Cortex of kidney (tissue), 1 donor: Measurements from ENCODE around the gene ARMC12.

Source experiments
- DNase-seq: peaks from one replicate; lab custom pipeline; 2025; lab: John Stamatoyannopoulos, UW

ARMC12 gene

DNA sequence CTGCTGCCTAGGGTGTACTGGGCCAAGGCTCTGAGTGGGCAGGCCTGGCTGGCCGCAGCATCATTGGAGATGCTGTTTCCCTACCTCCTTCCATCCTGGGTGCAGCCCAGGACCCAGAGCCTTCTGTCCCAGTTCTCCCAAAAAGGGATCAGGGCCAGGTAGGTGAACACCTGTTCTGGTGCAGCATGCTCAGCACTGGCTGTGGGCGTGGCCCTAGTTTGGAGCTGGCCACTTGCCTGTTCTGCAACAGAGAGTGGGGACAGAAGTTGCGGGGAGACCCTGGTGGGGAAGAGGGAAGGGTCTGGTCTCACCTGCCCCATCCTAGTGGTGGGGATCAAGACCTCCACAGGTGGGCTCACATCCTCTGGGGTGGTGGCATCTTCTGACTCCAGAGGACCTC lies 1.4 kb upstream of the ARMC12 start:
- DNase-seq = no peak

GRCh38 chr6:35736253-35736894 lies 458 bp upstream of the ARMC12 start:
- DNase-seq = no peak

- DNase-seq = no peak
Observed at GRCh38 chr6:35737413-35738211, 780 bp downstream of the ARMC12 start.

DNA sequence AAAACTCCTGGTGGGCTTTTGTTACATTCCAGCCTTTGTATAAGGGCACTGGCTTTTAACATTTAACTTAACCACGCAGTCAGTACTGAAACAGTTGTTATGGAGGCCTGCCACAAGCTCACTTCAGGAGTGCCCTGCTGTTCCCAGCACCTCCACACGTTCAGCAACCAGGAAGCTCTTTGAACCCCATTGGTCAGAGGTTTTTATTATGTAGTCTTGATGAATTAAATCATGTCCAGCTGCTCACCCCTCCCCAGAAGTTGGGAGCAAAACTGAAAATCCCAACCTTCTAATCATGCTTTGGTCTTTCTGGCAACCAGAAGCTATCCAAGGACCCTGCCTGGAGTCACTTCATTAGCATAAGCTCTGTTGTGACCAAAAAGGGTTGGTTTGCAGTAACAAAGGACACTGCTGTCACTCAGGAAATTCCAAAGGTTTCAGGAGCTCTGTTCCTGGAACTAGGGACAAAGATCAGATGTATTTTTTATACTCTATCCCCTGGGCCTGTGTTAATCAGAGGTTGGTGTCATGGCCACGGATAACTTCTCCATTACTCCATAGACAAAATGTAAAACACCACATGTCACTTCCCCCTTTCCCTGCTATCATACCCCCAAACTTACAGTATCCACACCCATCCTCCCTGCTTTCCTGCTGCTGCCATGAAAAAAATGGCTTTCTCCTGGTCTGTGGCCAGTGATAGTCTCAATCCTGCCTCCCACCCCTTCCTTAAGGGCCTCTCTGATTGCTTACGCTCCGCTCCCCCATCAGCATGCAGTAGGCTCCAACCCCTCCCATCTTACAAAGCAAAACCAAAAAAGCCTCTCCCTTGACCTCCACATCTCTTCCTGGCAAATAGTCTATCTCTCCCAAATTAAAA lies 3.1 kb downstream of the ARMC12 start:
- DNase-seq = no peak

DNA sequence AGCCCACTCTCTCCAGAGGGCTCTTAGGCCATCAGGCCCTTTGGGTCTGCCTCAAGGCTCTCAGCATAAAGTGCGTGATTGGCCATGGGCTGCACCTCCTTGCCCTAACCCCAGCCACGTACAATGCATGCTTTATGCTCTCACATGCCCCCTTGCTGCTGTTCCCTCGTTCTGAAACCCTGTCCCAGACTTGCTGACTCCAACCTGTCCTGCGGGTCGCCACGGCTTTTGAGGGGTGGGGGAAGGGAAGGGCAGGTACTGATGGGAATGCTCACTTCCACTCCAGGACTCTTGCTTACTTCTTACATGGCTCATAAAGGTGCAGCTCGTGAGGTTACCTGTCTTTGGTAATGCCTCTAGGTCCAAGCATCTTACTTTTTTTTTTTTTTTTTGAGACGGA lies 6.0 kb downstream of the ARMC12 start:
- no peak for DNase-seq

DNA sequence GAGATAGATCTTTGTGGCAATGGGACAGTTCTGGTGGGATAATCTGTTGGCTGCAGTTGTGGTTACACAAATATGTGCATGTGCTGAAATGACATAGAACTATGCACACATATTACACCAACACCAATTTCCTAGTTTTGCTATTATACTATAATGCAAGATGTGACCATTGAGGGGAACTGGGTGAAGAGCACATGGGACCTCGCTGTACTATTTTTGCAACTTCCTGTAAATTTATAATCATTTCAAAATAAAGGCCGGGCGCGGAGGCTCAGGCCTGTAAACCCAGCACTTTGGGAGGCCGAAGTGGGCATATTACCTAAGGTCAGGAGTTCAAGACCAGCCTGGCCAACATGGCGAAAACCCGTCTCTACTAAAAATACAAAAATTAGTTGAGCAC lies 8.7 kb downstream of the ARMC12 start:
- DNase-seq = no peak

DNA sequence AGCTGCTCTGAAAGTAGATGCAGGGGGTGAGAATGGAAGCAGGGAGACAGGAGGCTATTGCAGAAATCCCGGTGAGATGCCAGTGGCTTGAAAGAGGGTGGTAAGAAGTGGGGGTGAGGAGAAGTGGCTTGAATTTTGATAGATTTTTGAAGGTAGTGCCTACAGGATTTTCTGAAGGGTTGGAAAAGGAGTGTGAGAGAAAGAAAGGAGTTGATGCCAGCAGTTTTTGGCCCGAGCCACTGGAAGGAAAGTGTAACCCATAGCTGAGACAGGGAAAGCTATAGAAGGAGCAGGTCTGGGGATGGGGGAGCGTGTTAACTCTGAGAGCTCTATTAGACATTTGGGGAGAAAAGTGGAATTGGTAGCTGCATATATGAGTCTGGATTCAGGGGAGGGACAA lies 9.7 kb downstream of the ARMC12 start:
- DNase-seq = no peak

GRCh38 chr6:35747877-35748276 lies 11.0 kb downstream of the ARMC12 start:
- no peak for DNase-seq

DNA sequence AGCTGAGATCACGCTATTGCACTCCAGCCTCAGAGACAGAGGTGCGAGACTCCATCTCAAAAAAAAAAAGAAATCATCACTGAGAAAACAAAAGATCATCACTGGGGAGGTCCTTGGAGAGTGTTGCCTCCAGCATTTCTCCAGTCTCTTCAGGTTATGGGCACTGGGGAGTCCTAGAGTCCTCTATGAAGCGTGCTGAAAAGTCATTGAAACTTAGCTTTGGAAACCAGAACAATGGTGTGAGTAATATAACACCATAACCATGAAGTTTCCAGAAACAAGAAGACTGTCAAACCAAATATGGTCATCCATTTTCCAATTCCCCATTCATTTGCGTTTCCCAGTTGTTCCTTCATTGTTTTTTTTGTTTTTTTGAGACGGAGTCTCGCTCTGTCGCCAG lies 13.7 kb downstream of the ARMC12 start:
- DNase-seq = no peak

GRCh38 chr6:35751594-35751993 lies 14.8 kb downstream of the ARMC12 start:
- DNase-seq = no peak

- DNase-seq = no peak
Observed at GRCh38 chr6:35752330-35752729, 15.5 kb downstream of the ARMC12 start.

GRCh38 chr6:35754452-35755277 lies 17.8 kb downstream of the ARMC12 start:
- no peak for DNase-seq

- DNase-seq = no peak
Observed at GRCh38 chr6:35755278-35755924, 18.6 kb downstream of the ARMC12 start.

DNA sequence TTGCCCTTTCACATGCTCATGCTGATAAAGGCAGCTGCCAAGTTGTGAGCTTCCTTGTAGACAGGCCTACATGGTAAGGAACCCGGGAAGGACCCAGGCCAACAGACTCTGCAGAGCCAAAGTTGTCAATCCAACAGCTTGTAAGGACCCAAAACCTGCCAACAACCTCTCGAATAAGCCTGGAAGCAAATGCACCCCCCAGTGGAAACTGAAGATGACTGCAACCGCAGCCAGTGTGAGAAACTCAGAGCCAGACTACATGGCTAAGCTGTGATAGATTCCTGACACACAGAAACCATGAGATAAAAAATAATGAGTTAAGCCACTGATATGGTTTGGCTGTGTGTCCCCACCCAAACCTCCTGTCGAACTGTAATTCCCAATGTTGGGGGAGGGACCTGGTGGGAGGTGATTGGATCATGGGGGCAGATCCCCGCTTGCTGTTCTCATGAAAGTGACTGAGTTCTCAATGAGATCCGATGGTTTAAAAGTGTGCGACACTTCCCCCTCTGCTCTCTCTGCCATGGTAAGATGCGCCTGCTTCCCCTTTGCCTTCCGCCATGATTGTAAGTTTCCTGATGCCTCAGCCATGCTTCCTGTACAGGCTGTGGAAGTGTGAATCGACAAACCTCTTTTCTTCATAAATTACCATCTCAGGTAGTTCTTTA lies 20.8 kb downstream of the ARMC12 start:
- no peak for DNase-seq

- no peak for DNase-seq
Observed at GRCh38 chr6:35759426-35759825, 22.6 kb downstream of the ARMC12 start.

DNA sequence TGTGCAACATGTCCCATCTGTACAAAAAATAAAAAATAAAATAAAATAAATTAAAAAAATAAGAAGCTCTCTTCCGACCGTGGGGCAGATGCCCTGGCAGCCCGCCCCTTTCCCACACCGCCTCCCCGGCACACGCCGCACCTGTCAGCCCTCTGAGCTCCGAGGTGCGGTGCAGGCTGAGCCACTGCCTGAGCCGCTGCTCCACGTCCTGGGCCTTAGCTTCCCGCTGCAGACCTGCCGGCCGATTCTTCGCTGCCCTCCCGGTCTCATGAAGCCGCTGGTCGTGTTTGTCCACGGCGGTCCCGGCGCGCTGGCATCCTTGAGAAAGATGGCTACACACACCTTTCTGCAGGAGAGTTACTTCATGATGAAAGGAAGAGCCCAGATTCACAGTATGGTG lies 28.9 kb downstream of the ARMC12 start:
- no peak for DNase-seq

DNA sequence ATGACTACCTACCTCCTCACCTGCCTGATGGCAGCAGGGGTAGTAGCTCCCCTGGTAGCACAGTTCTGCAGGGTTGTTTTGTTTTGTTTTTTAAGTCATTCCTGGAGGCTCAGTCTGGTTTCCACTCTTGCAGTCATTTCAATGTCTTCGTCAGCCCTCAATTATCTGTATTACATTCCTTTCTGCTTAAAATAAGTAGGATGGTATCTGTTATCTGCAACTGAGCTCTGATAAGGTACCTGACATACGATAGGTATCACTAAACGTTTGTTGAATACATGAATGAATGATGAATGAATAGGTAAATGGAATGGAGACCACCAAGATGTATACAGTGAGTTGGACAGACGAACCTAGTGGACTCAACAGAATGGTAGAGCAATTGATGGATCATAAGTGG lies 32.4 kb downstream of the ARMC12 start:
- no peak for DNase-seq

- DNase-seq = no peak
Observed at GRCh38 chr6:35771343-35771627, 34.5 kb downstream of the ARMC12 start.

DNA sequence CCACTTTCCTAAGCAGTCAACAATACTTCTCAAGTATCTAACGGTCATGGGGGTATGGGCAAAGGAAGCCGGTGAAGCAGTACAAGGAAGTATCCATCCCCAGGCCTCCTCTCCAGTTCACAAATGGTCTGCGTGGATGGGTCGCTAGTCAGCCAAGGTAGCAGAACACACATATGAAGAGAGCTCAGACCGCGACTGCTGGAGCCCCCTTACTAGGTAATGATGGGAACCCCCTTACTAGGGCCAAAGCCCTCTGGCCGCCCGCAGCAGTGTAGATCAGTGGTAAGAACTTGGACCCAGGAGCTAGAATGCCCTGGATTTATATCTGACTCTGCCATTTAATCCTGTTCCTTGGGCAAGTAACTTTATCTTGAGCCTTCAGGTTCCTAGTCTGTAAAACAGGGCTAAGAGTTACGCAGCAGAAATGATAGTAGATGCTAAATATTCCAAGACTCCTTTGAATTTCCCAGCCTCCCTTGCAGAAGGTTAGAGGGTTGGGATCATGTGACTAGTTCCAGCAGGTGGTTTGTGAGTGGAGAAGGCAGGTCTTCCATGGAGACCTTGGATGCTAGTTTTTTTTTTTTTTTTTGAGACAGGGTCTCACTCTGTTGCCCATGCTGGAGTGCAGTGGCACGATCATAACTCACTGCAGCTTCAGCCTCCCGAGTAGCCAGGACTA lies 37.4 kb downstream of the ARMC12 start:
- no peak for DNase-seq

DNA sequence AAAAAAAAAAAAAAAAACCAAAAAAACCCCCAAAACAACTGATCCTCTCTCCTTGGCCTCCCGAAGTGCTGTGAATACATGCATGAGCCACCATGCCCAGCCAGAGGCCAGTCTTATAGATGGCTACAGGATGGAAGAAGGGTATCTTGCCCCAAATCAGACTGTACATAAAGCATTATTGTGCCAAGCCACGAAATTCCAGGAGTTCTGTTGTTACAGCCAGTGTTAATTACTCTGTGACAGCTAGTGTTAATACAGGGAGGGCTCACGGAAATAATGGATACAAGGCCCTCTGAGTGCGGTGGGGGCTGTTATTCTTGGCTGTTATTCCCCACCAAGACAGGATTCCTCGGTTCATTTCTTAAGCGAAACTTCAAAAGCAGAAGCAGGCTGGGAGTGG lies 38.2 kb downstream of the ARMC12 start:
- DNase-seq = no peak
